Stimulated activated CD8-positive, alpha-beta memory T cell treated with anti-CD3 and anti-CD28 coated beads, Interleukin-7, amount 100 ng/mL, for 24 hours (primary cell): ENCODE measurements around the gene JAK1.
A peak's percentile ranks its signal among the peaks of the same experiment; 100 is the strongest.
"Not testable (repeated sequence)": the region's sequence is repeated elsewhere in the genome, so short reads cannot be mapped to it uniquely, and the experiment has no call there.

Experiments
- DNase-seq: peaks from one replicate; pipeline ENCODE4 v3.0.0-alpha.2; 2020; ENCODE audit warnings: low read depth

Gene JAK1

DNA sequence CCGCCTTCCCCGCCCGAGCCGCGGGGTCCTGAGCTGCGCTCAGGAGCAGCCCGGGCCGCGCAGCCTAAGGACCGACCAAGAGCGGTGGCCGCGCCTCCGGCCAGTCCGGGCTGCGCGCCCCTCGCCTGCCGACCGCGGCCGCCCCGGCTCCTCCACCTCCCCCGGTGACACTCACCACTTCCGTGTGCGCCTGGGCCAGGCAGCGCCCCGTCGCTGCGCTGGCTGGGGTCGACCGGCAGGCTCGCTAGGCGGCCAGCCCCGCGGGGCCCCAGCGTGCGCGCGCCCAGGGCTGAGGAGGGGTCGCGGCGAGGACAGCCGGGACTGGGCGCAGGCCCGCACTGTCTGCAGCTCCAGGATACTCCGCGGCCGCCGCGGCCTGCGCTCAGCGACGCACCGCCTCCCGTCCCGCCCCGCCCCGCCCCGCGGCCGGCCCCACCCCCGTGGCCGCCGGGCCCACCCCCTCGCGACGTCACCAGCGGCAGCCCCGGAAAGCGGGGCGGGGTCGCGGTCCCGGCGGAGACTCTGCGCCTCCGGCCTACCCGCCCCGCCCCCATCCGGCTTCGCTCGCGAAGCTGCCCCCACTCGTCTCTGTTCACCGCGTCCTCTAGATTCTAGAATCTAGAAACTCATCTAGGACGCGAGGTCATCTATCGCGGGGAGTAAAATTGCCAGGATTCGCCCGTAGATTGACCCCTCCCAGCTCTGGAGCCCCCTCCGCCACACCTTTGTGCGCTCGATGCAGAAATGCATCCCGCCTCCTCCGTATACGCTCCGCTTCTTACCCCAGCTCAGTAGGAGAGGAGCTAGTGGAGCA lies at the start of gene JAK1:
Gene JAK1 (minus strand): TSS at position 392 of the 814 bp plus-strand sequence. CDS start 80,285 bp downstream, outside the sequence.
- peak; percentile 74 for DNase-seq

DNA sequence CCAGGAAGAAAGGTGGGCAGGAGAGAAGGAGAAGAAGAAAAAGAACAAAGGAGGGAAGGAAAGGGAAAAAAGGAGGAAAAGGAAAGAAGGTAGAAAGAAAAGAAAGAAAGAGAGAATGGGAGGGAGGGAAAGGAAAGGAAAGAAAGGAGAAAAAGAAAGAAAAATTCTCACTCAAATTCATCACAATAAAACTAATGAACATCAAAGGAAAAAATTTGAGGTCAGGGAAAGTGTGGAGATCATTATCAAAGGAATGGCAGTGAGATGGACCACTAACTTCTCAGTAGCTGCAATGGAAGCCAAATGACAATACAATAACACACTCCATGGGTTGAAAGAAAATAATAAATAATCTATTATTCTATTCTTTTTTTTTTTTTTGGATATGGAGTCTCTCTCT lies 48.0 kb upstream of the JAK1 start:
- DNase-seq = no peak

GRCh38 chr1:65011983-65012382 lies 45.6 kb upstream of the JAK1 start:
- DNase-seq = no peak

DNA sequence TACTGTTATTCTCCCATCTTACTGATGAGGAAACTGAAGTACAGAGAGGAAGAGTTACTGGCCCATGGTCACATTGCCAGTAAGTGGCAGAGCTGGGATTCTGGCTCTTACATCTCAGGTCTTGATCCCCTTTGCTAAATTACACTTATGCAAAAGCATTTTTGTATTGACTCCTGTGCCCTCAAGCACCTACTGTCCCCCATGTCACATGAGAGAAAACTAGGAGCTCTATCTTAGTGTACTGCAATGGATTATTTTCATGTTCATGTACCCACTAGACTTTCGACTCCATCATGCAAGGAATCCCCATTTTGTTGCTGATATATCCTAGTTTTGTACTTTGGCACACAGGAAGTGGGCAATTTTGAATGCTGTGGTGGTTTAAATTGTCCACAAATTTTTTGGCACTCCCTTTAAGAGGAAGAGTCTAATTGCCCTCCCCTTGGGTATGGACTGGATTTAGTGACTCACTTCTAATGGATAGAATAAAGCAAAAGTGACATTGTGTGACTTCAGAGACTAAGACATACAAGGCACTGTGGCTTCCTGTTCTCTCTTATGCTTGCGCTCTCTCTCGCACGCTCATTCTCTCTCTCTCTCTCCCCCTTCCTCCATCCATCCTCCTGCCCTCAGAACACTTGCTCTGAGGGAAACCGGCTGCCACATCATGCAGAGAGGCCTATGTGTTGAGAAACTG lies 43.5 kb upstream of the JAK1 start:
- DNase-seq = no peak

- no peak for DNase-seq
These were observed 42.8 kb upstream of the JAK1 start for GRCh38 chr1:65009176-65009575.

GRCh38 chr1:65006806-65007205 lies 40.5 kb upstream of the JAK1 start:
- DNase-seq = no peak

DNA sequence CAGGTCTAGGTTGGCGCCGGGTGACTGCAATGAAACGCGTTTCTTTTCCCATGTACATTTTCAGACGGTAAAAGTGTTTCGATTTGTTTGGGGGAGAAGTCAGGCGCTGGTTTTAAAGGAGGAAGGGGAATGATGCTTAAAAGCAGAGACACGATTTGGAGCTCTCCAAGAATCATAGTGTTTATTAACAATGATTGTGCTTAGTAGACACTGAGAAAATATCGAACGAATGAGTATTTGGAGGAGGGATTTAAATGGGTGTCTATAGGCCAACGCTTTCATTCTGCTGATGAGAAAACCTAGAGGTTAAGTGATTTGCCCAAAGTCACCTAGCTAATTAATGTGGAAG lies 36.9 kb upstream of the JAK1 start:
- no peak for DNase-seq

DNA sequence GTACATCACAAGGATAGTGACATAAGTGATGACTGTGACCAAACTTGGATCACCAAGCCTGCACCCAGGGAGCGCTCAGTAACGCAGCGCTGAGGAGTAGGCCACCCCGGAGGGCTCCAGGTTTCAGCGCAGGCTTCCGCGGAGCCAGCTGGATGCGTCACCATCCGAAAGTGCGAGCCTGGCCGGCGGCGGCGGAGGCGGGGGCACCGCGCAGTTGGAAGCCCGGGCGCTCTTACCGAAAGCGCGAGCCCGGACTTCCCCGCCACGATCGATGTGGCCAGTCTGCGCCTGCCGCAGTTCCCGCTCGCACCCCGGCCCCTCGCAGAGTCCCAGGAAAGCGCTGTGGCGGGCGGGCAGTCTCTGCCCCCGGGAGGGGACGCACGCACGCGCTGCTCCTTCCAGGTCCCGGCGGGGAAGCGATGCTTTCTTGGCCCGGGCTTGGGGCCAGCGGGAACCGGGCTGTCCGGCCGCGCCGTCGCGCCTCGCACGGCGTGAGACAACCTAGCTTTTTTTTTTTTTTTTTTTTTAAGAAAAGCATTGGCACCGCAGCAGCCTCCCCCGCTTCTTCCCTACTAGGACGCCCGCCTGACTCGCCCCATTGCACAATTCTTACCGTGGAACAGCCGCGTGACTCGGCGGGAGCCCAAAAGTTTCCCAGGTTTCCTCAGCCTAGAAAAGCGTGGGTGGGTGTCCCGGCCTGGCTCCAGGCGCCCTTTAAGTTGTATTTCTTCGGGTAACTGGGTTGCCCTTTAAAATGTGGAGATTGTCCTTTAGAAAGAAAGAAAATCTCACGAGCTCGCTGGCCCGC lies 36.4 kb upstream of the JAK1 start:
- peak; percentile 31 for DNase-seq

DNA sequence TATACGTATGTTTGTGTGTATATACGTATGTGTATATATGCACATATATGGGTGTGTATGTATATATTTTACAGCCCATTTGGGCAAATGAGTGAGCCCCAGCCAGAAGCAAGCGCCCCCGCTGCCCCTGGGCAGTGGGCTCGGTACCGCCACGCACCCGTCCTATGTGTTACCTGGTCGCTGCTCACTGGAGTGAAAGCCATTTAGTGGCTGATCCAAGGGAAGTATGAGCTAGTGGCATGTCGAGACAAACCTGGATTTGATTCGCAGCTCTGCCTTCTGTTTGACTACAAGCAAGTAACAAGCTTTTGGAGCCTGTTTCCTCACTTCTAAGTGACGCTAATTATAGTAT lies 35.8 kb upstream of the JAK1 start:
- DNase-seq = no peak

DNA sequence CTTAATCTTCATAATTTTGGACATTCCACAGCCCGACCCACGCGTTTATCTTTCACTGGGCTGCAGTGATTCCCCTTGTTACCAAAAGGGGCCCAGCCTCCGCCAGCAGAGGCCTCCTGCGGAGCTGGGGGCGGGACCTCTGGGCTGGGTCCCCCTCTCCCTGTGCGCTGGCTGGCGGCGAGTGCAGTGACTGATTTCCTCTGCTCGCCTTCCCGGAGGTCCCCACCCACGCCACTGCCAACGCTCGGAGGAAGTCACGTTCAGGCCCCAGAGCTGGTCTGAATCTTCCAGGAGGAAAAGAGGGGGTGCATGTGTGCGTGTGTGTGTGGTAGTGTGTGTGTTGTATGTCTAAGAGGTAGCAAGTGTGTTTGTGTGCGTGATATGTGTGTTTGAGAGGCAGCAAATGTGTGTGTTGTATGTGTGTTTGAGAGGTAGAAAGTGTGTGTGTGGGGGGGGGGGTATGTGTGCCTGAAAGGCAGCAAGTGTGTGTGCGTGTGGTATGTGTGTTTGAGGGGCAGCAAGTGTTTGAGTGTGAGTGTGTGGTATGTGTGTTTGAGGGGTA lies 35.0 kb upstream of the JAK1 start:
- DNase-seq = peak; percentile 63

DNA sequence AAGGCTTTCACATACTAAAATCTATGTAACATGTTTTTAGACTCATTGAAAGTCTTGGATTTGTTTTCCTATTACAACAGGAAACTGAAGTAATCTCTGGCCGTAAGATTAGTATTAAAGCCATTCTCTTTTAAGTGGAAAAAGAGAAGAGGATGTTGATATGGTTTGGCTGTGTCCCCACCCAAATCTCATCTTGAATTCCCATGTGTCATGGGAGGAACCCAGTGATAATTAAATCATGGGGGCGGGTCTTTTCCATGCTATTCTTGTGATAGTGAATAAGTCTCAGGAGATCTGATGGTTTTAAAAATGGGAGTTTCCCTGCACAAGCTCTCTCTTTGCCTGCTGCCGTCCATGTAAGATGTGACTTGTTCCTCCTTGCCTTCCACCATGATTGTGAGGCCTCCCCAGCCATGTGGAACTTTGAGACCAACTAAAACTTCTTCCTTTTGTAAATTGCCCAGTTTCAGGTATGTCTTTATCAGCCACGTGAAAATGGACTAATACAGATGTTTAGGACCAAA lies 32.1 kb upstream of the JAK1 start:
- not testable (repeated sequence) for DNase-seq

DNA sequence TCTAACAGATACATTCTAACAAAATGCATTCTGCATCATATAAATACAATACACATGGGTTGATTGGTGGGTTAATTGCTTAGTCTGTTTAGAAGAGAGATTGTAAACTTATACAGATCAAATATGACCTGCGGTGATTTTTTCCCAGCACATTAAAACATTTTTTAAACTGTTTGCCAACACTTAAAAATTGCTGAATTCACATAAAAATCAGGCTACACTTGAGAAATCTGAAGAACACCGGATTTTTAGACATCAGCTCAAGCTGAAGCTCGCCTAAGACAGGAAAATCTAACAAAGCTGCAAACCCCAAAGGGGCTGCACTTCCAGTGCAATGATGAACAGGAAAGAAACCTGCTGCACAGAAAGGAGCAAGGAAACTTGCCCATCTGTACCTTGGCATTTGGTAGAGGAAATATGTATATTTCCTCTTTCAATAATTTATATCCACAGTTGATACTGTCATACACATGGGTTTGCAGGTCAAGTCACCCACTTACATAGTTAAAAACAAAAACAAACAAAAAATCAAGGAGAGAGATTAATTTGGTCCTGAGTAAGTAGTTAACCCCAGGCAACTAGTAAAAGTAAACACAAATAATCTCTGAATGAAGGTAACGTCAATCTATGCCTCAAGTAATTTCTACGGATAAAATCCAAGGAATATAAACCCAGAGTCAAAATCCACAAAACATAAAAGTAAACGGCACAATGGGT lies 30.4 kb upstream of the JAK1 start:
- DNase-seq = no peak

DNA sequence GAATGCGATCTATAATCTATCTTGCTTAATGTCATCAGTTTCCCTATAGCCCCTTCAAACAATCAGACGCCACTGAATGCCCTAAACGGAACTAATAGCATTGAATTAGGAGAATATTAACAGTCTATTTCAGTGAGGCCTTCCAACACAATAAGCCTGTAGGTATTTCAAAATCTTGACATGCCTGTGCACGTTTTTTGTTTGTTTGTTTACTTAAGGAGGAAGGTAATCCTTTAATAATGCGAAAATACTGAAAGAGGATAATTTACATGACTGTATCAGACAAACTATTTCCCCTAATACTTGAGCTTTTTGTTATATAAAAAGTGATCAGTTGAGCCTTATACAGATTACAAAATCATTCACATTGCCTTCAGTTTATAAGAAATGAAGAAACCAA lies 29.0 kb upstream of the JAK1 start:
- DNase-seq = no peak

DNA sequence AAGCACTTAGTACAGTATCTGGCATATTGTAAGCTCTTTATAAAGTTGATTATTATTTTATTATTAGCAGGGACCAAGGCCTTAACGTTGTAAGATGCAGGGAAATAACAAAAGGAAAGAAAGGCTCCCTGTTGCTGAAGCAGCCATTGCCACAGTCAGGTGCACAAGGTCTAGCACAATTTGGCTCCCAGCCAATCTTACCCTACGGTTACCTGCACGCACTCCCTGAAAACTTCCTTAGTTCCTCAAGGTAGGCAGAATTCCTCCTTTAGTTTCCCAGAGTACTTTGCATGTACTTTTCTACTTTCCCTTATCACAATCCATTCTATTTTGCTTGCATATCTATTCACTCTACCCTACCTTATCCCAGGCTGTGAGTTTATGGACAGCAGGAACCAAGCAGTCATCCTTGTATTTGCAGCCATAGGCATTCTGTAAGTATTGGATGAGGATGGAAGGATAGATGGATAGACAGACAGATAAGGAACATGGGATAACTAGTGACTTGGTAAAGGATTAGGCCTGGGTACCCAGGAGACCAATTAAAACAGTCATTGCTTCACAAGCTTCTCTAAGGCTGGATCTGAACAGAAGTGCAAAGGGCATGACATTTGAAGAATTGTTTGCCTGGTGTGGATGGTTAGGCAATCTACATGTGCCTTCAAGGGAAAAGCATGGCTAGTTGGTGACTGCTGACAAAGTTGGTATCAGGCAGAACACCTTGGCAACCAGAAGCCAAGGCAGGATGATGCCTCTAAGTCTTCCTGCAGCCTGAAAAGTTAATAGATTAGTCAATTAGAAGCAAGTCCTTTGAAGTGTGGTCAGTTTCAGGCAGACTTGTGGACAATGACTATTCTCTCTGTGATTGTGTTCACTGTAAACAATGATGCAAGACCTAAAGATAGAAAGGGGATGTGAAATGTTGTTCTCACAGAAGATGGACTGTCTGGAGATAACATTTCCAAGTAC lies 20.8 kb upstream of the JAK1 start:
- DNase-seq = no peak

- no peak for DNase-seq
These were observed 18.4 kb upstream of the JAK1 start for GRCh38 chr1:64984737-64985136.

GRCh38 chr1:64984106-64984505 lies 17.8 kb upstream of the JAK1 start:
- no peak for DNase-seq

DNA sequence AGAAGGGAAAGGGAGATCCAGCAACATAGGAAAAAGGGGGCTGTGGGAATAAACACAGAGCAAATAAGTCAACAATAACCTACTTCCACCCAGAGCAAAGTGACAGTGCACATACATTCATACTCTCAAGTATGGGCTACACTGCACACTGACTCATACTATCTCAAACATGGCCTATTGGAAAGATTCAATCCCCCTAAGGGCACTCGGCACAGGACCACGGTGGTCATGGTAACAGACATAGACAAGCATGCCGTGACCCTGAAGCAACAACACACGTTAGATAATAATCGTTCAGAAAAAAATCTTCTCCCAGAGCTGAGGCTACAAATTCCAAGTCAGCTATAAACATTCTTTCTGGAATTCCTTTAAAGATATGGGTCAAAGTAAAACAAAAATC lies 16.8 kb upstream of the JAK1 start:
- DNase-seq = no peak

DNA sequence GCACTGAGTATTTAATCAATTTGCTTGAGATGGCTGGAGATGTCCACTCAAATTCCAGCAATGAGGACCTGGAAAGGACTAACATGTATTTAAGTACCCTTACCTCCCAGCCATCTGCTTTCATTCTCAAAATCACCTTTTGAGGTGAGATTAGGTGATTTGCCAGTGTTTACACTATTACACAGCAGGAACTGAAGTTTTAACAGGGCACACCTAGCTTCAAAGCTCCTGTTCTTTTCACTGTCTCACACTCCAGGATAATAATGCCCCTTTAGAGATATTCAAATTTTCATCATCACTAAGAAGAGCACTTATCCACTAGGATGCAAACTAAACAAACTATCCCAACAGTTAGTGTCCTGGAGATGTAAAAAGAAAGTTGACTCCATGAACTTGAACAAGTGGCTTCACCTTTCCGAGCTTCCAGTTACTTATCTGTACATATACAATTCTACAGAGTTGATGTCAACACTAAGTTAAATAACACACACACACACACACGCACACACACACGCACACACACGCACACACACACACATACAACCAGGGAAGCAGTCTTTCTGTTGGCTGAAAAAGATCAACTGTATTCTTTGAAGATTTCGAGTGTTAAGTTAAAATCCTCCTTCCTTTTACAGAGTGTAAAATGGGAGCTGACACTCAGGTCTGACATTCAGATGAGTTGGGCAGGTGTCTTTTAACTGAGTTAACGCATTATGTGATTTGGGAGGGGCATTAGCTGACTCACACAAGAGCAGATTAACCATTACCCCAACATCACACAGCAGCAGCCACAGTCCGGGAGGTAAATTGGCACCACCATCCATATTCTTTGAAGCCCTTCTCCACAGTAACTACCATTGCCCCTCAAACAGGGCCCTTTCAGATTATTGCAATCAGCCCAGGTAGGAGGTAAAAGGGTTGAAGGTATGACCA lies 15.5 kb upstream of the JAK1 start:
- no peak for DNase-seq
